Spleen (tissue), 11 donors: ENCODE measurements around the gene ANKS1B. TPM values are rescaled to one million over a fixed set of nuclear protein-coding genes. Genes with fewer than 3 reads are reported as not detected.

Experiments used
- DNase-seq: peaks from one replicate; pipeline ENCODE4 v3.0.0-alpha.2; 2020
- H3K27ac ChIP-seq, 8 donors: fragments of 200-600 bp; sonication (generic) in 7 of 8; 1 replicate in 4 of 8; 2 replicates in 4 of 8; pipeline versions ENCODE4 v1.5.0 to v1.8.0; 2016 to 2021; ENCODE audit warnings: inconsistent platforms in 4 of 8, mild to moderate bottlenecking in 4 of 8, moderate library complexity in 1 of 8
- H3K27me3 ChIP-seq, 7 donors: fragments of 200-600 bp; sonication (generic) in 6 of 7; replicated peaks in 1 of 7; 1 replicate in 4 of 7; 2 replicates in 3 of 7; pipeline versions ENCODE4 v1.5.0 to v1.8.0; 2016 to 2021; ENCODE audit warnings: inconsistent platforms in 3 of 7, mild to moderate bottlenecking in 1 of 7
- H3K36me3 ChIP-seq, 6 donors: fragments of 200-600 bp; sonication (generic) in 5 of 6; 1 replicate in 4 of 6; 2 replicates in 2 of 6; pipeline versions ENCODE4 v1.5.0 to v1.8.0; 2016 to 2021; ENCODE audit warnings: inconsistent platforms in 2 of 6
- H3K4me1 ChIP-seq, 6 donors: fragments of 200-600 bp; sonication (generic) in 5 of 6; 1 replicate in 3 of 6; 2 replicates in 3 of 6; pipeline versions ENCODE4 v1.5.0 to v1.8.0; 2016 to 2021; ENCODE audit warnings: inconsistent platforms in 3 of 6
- H3K4me3 ChIP-seq, 8 donors: fragments of 200-600 bp; sonication (generic) in 7 of 8; 1 replicate in 4 of 8; 2 replicates in 4 of 8; pipeline versions ENCODE4 v1.5.0 to v1.8.0; 2016 to 2021; ENCODE audit warnings: inconsistent platforms in 4 of 8, mild to moderate bottlenecking in 4 of 8, moderate library complexity in 2 of 8
- H3K9me3 ChIP-seq, 8 donors: fragments of 200-600 bp; sonication (generic) in 7 of 8; 1 replicate in 4 of 8; 2 replicates in 4 of 8; pipeline versions ENCODE4 v1.5.0 to v1.8.0; 2016 to 2021; ENCODE audit warnings: inconsistent platforms in 4 of 8
- CTCF ChIP-seq, 11 experiments: fragments of 200-600 bp in 7 of 11; fragments of 450-650 bp in 4 of 11; sonication (generic) in 4 of 11; IDR thresholded peaks in 8 of 11; conservative IDR thresholded peaks in 3 of 11; 1 replicate in 7 of 11; 2 replicates in 4 of 11; pipeline versions ENCODE4 v1.4.0 to v1.8.0; 2016 to 2021; ENCODE audit warnings: antibody characterized with exemption in 11 of 11, inconsistent platforms in 4 of 11, mild to moderate bottlenecking in 1 of 11
- POLR2A ChIP-seq, 3 donors: fragments of 450-650 bp; IDR thresholded peaks; one replicate each; pipeline ENCODE4 v1.5.1; 2017; ENCODE audit warnings: antibody characterized with exemption in 3 of 3, mild to moderate bottlenecking in 1 of 3
- POLR2AphosphoS5 ChIP-seq, 3 donors: sonication (generic); formaldehyde crosslinking; IDR thresholded peaks; one replicate each; pipeline ENCODE4 v1.5.1; 2017; ENCODE audit warnings: antibody characterized with exemption in 3 of 3
- WGBS, 5 donors: extraction: QIAGEN DNeasy Blood & Tissue Kit in 3 of 5; methylation state at CpG; one replicate each; pipeline versions ENCODE4 v1.1.5 to v1.1.7; 2013 to 2018; 5-methylcytosine and 5-hydroxymethylcytosine counted together
- intact Hi-C: fragments of 100-400 bp; cut with DNase I; formaldehyde crosslinking; loops from one replicate; pipeline ENCODE4 v1.15.0; 2023; ENCODE audit warnings: low total_unique reads
- polyA plus RNA-seq, 3 donors: library from polyadenylated mRNA; stranded (reverse); fragments of 200-250 nt; gene quantifications; one replicate each; pipeline ENCODE4 v1.2.1, GENCODE V29; 2013
- total RNA-seq, 7 donors: library from RNA; depleted of rRNA in 3 of 7; stranded (reverse); fragments of >200 nt in 3 of 7; fragmentation: NEBNext Ultra II Directional in 4 of 7; extraction: Animal tissue kit (Norgen Biotek cat#: 25700) in 4 of 7; gene quantifications; one replicate each; pipeline versions ENCODE4 v1.1.0 to v1.2.1, GENCODE V29; 2016 to 2021
- donor health status: healthy with polysubstance abuse.
- donor health status: DM: no; HTN: no; CAD: no; lungs with moderate emphysema.
- donor health status: DM: no; HTN: no; CAD: no.
- donor health status: Bipolar disorder and iron deficiency.
- donor health status: healthy.
- donor health status: DM: no; HTN: no; CAD: no.
- donor health status: DM: yes; HTN: yes; CAD: no.

The ANKS1B gene
- total and polyA plus RNA-seq, 10 donors, result 0.21 to 8.0 (median 4.2) TPM

GRCh38 chr12:99311373-99311772 lies 673.4 kb downstream of the ANKS1B start:
- 76 to 89% (median 87%) methylated on average over 1 of the region's 1 CpG for WGBS, 5 donors
- no peaks in the 10 kb centered on the region for H3K36me3 ChIP-seq
- H3K27ac ChIP-seq, result no peak overlapping the region
- no peak overlapping the region for H3K4me3 ChIP-seq
- intact Hi-C loops, result no loop called here
- H3K4me1 ChIP-seq, result no peaks in the 10 kb centered on the region
- no peaks in the 10 kb centered on the region for H3K27me3 ChIP-seq
- TF ChIP-seq CTCF (IDR thresholded peaks at IDR 0.05 in 8 of 11, conservative IDR thresholded peaks at IDR 0.05 in 3 of 11) (no peak), POLR2AphosphoS5 (IDR thresholded peaks at IDR 0.05) (no peak), POLR2A (IDR thresholded peaks at IDR 0.05) (no peak)
- peaks cover 0 to 30% (median 7%) of the 10 kb centered on the region in 8 donors for H3K9me3 ChIP-seq
- DNase-seq, result no peak

GRCh38 chr12:99309812-99310211 lies 674.9 kb downstream of the ANKS1B start:
- H3K9me3 ChIP-seq, result peaks cover 0 to 22% (median 5%) of the 10 kb centered on the region in 8 donors
- no peak for TF ChIP-seq POLR2A (IDR thresholded peaks at IDR 0.05)
- TF ChIP-seq POLR2AphosphoS5 (IDR thresholded peaks at IDR 0.05), result no peak
- no peak for TF ChIP-seq CTCF (IDR thresholded peaks at IDR 0.05 in 8 of 11, conservative IDR thresholded peaks at IDR 0.05 in 3 of 11)
- no peak for DNase-seq
- no peaks in the 10 kb centered on the region for H3K4me1 ChIP-seq
- H3K36me3 ChIP-seq, result no peaks in the 10 kb centered on the region
- 52 to 75% (median 58%) methylated on average over 2 of the region's 2 CpGs for WGBS, 5 donors
- H3K27me3 ChIP-seq, result no peaks in the 10 kb centered on the region
- no peak overlapping the region for H3K27ac ChIP-seq
- H3K4me3 ChIP-seq, result no peak overlapping the region
- intact Hi-C loops, result no loop called here

GRCh38 chr12:99302874-99303273 lies 681.9 kb downstream of the ANKS1B start:
- no peaks in the 10 kb centered on the region for H3K4me1 ChIP-seq
- no peak for DNase-seq
- TF ChIP-seq POLR2A (IDR thresholded peaks at IDR 0.05) (no peak), CTCF (IDR thresholded peaks at IDR 0.05 in 8 of 11, conservative IDR thresholded peaks at IDR 0.05 in 3 of 11) (no peak), POLR2AphosphoS5 (IDR thresholded peaks at IDR 0.05) (no peak)
- intact Hi-C loops, result no loop called here
- H3K4me3 ChIP-seq, result no peak overlapping the region
- H3K27me3 ChIP-seq, result no peaks in the 10 kb centered on the region
- H3K27ac ChIP-seq, result no peak overlapping the region
- no peaks in the 10 kb centered on the region for H3K36me3 ChIP-seq
- 85 to 97% (median 93%) methylated on average over 2 of the region's 2 CpGs for WGBS, 5 donors
- H3K9me3 ChIP-seq, result peaks cover 0 to 11% (median 0%) of the 10 kb centered on the region in 8 donors

GRCh38 chr12:99287136-99287535 lies 697.6 kb downstream of the ANKS1B start:
- Histone ChIP-seq H3K4me1 (no peaks in the 10 kb centered on the region), H3K4me3 (no peak overlapping the region), H3K27ac (no peak overlapping the region), H3K36me3 (no peaks in the 10 kb centered on the region), H3K27me3 (no peaks in the 10 kb centered on the region), H3K9me3 (peaks cover 5 to 52% (median 38%) of the 10 kb centered on the region in 8 donors)
- intact Hi-C loops, result no loop called here
- 53 to 85% (median 71%) methylated on average over 1 of the region's 1 CpG for WGBS, 5 donors
- no peak for TF ChIP-seq POLR2AphosphoS5 (IDR thresholded peaks at IDR 0.05)
- TF ChIP-seq POLR2A (IDR thresholded peaks at IDR 0.05), result no peak
- no peak for TF ChIP-seq CTCF (IDR thresholded peaks at IDR 0.05 in 8 of 11, conservative IDR thresholded peaks at IDR 0.05 in 3 of 11)
- DNase-seq, result no peak
